HepG2 (cell line): ENCODE results near the gene SLC25A11. TPM values are rescaled to one million over a fixed set of nuclear protein-coding genes. Genes with fewer than 3 reads are reported as not detected.

Experiments
- MEF2D ChIP-seq: sonication (generic); formaldehyde crosslinking; IDR thresholded peaks from 2 replicates; pipeline ENCODE4 v1.5.1; 2020; ENCODE audit warnings: mild to moderate bottlenecking, missing genetic modification reagents
- ZKSCAN1 ChIP-seq: fragments of 150-350 bp; IDR thresholded peaks from 2 replicates; pipeline ENCODE4 v1.6.1; 2014; ENCODE audit warnings: low read length
- ZNF558 ChIP-seq: sonication (generic); formaldehyde crosslinking; IDR thresholded peaks from 2 replicates; pipeline ENCODE4 v1.9.0; 2022; ENCODE audit warnings: mild to moderate bottlenecking, missing genetic modification reagents, borderline replicate concordance
- ZNF615 ChIP-seq: sonication (generic); formaldehyde crosslinking; IDR thresholded peaks from 2 replicates; pipeline ENCODE4 v1.5.0; 2020; ENCODE audit warnings: mild to moderate bottlenecking, missing genetic modification reagents, borderline replicate concordance
- polyA plus RNA-seq, 8 experiments: library from polyadenylated mRNA; depleted of rRNA in 3 of 8; stranded (reverse) in 7 of 8; unstranded in 1 of 8; fragments of >200 nt; fragmentation: Illumina TruSeq in 4 of 8; extraction: Trizol in 4 of 8; gene quantifications; 2 replicates each; pipeline versions ENCODE4 v1.2.1 to v1.2.3, GENCODE V29; 2011 to 2016; ENCODE audit warnings: low read depth in 4 of 8, missing spikeins in 1 of 8, mixed read lengths in 1 of 8; ENCODE audit not compliant: insufficient read depth in 1 of 8
- total RNA-seq, 5 experiments: library from RNA; depleted of rRNA; stranded (reverse); fragments of >200 nt; fragmentation: Illumina TruSeq; extraction: Trizol; gene quantifications; 2 replicates each; pipeline ENCODE4 v1.2.3, GENCODE V29; 2016; ENCODE audit warnings: low read depth in 1 of 5
- TF ChIP-seq, protein P1 (sequence below): sonication (generic); formaldehyde crosslinking; IDR thresholded peaks from 2 replicates; pipeline ENCODE4 v1.4.0; 2020; ENCODE audit warnings: missing genetic modification reagents
- TF ChIP-seq, protein P2 (sequence below): sonication (generic); formaldehyde crosslinking; IDR thresholded peaks from 2 replicates; pipeline ENCODE4 v1.8.0; 2022; ENCODE audit warnings: low read depth, missing genetic modification reagents

The SLC25A11 gene
- total and polyA plus RNA-seq, 2 of the 13 experiments (the other 11 are each of a cell fraction or from before 2014, with no cell fraction given) = 35.4 to 47.2 TPM

DNA sequence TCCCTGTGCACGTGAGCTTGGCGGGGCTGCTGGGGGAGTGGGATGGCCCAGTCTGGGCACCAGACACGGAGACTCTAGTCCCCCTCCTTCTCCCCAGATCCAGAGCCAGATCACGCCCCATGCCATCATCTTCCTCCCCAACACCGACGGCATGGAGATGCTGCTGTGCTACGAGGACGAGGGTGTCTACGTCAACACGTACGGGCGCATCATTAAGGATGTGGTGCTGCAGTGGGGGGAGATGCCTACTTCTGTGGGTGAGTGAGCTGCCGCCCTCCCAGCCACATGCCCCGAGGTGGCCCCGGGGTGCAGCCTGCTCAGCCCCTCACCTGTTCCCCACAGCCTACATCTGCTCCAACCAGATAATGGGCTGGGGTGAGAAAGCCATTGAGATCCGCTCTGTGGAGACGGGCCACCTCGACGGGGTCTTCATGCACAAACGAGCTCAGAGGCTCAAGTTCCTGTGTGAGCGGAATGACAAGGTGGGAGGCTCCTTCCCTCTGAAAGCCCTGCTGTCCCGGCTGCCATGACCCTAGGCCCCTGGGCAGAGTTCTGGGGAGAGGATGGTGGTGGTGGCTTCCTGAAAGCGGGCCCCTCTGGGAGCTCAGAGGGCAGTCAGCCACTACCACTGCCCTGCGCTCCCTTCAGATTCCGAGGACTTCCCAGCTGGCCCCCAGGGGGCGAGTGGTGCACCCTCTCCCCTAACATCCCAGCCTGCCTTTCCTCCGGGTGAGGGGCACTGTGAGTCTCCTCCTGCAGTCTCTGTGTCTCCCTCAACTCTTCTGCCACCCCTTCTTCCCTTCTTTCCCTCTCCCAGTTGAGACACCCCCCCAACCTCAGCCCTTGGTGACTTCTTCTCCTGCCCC lies 43.3 kb downstream of the SLC25A11 start (continued):
- TF ChIP-seq, protein P1, sequence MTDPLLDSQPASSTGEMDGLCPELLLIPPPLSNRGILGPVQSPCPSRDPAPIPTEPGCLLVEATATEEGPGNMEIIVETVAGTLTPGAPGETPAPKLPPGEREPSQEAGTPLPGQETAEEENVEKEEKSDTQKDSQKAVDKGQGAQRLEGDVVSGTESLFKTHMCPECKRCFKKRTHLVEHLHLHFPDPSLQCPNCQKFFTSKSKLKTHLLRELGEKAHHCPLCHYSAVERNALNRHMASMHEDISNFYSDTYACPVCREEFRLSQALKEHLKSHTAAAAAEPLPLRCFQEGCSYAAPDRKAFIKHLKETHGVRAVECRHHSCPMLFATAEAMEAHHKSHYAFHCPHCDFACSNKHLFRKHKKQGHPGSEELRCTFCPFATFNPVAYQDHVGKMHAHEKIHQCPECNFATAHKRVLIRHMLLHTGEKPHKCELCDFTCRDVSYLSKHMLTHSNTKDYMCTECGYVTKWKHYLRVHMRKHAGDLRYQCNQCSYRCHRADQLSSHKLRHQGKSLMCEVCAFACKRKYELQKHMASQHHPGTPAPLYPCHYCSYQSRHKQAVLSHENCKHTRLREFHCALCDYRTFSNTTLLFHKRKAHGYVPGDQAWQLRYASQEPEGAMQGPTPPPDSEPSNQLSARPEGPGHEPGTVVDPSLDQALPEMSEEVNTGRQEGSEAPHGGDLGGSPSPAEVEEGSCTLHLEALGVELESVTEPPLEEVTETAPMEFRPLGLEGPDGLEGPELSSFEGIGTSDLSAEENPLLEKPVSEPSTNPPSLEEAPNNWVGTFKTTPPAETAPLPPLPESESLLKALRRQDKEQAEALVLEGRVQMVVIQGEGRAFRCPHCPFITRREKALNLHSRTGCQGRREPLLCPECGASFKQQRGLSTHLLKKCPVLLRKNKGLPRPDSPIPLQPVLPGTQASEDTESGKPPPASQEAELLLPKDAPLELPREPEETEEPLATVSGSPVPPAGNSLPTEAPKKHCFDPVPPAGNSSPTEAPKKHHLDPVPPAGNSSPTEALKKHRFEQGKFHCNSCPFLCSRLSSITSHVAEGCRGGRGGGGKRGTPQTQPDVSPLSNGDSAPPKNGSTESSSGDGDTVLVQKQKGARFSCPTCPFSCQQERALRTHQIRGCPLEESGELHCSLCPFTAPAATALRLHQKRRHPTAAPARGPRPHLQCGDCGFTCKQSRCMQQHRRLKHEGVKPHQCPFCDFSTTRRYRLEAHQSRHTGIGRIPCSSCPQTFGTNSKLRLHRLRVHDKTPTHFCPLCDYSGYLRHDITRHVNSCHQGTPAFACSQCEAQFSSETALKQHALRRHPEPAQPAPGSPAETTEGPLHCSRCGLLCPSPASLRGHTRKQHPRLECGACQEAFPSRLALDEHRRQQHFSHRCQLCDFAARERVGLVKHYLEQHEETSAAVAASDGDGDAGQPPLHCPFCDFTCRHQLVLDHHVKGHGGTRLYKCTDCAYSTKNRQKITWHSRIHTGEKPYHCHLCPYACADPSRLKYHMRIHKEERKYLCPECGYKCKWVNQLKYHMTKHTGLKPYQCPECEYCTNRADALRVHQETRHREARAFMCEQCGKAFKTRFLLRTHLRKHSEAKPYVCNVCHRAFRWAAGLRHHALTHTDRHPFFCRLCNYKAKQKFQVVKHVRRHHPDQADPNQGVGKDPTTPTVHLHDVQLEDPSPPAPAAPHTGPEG (CRISPR knock-in tag) = no peak
- no peak for TF ChIP-seq ZNF615 (CRISPR knock-in tag)
- no peak for TF ChIP-seq ZNF558 (CRISPR knock-in tag)
- no peak for TF ChIP-seq MEF2D (CRISPR knock-in tag)
- TF ChIP-seq ZKSCAN1 = no peak
- TF ChIP-seq, protein P2, sequence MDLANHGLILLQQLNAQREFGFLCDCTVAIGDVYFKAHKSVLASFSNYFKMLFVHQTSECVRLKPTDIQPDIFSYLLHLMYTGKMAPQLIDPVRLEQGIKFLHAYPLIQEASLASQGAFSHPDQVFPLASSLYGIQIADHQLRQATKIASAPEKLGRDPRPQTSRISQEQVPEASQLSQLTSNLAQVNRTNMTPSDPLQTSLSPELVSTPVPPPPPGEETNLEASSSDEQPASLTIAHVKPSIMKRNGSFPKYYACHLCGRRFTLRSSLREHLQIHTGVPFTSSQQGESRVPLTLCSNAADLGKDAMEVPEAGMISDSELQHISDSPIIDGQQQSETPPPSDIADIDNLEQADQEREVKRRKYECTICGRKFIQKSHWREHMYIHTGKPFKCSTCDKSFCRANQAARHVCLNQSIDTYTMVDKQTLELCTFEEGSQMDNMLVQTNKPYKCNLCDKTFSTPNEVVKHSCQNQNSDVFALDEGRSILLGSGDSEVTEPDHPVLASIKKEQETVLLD (CRISPR knock-in tag) = no peak
